Activated CD4-positive, alpha-beta T cell treated with anti-CD3 and anti-CD28 coated beads for 48 hours (primary cell): ENCODE measurements around the gene SLC27A2.

ENCODE experiments used
- DNase-seq: peaks from one replicate; pipeline ENCODE4 v3.0.0-alpha.2; 2020

SLC27A2 gene

DNA sequence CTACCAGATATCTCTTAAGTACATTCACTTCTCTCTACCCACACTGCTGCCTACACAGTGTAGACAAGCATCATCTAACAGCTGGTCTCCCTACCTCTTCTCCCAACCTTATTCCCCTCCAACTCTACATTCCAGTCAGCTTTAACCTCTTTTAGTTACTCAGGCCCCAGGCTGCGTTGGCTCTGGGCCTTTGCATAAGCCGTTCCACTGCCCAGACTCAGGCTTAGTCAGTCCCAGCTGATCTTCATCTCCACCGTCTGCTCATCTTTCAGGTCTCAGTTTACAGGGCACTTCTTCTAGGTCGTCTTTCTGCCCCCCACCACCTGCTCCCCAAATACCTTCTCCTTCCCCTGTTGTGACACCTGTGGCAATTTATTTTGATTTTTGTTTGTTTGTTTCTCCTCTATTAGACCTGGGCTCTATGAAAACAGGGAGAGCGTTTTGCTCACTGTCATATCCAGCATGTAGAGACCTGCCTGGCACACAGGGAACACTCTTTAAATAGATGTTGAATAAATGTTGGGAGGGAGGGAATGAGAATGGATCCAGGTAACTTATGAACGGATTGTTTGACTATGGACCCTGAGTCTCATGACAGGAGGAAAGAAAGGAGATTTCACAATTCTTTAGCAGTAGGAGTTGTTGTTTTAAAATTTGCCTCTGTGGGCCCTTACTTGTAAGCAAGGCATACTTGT, 11.1 kb downstream of the SLC27A2 start:
- no peak for DNase-seq

DNA sequence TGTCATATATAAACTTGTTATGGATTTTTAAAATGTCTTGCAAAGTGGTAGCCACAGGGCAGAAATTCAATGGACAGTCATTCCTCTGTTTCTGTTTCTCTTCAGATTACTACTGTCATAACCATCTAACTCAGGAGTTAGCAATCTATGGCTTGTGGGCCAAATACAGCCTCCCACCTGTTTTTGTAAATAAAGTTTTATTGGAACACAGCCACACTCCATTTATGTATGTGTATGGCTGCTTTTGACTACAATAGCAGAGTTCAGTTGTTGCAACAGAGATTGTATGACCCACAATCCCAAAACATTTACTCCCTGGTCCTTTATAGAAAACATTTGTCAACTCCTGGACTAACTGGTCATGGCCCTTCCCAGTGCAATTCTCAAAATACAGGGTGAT, 20.0 kb downstream of the SLC27A2 start:
- DNase-seq, result no peak

DNA sequence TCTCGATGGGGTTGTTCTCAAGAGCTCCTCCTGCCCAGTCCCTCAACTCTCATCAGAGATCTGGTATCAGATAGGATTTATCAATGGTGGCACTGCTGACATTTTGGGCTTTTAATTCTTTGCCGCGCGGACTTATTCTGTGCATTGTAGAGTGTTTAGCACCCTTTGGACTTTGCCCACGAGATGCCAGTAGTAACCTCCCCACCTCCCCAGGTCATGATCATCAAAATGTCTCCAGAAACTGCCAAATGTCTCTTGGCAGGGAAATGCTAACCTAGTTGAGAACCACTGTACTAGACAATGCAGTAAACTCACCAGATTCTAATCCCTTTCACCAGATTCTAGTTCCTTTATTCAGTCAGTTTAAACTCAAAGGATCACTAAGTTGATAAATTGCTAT, 24.0 kb downstream of the SLC27A2 start:
- no peak for DNase-seq

DNA sequence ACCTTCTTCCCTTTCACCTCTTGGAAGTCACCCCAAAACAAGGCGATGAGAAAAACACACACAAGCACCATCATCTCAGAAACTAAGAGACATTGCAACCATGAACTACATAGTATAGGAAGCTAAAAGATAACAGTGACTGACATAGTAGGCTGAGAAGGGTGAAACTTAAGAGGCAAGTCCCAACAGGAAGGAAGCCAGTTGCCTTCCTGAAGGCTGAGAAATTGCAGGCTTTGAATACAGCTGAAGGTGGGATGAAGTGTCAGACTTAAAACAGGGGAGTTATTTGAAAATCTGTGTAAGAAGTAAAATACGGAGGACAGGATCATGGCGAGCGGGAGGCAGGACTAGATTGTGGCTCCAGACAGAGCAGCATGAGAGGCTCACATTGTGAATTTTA, 27.8 kb downstream of the SLC27A2 start:
- DNase-seq, result no peak

DNA sequence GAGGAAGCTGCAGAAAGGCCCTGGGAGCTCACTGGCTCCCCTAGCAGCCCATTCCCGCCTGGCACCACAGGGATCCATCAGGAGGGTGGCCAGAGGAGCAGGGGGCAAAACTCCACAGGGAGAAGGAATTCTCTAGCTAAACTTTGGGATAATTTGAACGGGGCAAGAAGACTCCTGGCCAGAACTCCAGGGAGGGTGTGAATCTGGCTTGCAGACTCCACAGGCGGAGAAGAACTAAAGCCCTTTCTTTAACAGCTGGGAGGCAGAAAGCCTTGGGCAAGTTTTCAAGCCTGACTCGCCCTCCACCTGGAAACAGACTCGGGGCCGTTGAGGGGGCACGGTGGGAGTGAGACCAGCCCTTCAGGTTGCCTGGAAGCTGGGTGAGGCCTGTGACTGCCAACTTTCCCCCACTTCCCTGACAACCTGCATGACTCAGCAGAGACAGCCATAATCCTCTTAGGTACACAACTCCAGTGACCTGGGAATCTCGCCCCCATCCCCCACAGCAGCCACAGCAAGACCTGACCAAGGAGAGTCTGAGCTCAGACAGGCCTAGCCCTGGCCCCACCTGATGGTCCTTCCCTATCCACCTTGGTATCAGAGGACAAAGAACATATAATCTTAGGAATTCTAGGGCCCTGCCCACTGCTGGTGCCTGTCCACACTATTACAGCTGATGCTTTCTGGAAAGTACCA, 28.6 kb downstream of the SLC27A2 start:
- DNase-seq, result no peak

DNA sequence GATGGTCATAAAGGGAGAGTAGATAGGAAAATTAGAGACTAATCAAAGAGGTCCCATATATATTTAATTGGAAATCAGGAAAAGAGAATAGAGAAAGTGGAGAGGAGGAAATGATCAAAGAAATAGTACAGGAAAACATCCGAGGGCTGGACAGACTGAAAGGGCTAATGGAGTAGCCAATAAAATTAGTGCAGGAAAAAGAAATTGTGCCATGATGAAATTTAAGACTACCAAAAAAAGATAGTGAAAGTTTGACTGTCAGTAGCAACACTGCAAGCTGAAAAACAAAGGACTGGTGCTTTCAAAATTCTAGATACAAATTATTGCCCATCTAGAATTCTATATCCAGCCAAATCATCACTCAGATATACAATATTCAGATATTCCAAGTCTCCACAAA, 36.3 kb downstream of the SLC27A2 start:
- no peak for DNase-seq

DNA sequence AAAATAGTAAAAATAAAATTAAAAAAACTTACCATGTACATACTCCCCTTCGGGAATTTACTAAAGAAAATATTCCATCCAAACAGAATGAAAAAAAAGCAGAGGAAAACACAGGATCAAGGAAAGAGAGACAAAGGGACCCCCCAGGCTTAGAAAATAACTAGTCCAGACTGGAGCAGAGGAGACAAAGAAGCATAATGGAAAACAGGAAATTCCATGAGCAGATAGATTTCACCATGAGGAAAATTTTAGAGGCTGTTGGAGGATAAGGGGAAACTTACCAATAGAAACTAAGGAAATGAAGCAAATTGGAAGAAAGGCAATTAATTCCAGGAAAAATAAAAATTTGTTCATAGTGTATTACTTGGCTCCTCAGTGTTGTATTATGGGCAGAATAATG, 36.7 kb downstream of the SLC27A2 start:
- DNase-seq, result no peak

DNA sequence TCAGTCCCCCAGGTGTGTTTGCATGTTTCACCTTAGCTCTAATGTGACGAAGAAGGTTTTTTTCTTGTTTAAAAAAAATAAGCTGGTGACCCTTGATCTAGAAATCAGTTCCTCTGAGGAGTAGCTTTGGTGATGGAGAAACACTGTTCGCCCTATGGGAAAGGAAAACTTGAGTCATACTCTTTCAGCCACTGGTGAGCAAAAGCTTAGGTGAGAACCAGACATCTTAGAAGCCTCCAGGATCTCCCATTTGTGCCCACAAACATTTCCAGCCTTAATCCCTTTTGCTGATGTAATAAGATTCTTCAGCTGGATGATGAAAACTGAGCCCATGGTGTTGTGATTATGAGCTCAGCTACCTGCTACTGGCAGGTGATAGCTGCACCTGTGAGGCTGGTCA, 37.8 kb downstream of the SLC27A2 start:
- DNase-seq, result no peak

DNA sequence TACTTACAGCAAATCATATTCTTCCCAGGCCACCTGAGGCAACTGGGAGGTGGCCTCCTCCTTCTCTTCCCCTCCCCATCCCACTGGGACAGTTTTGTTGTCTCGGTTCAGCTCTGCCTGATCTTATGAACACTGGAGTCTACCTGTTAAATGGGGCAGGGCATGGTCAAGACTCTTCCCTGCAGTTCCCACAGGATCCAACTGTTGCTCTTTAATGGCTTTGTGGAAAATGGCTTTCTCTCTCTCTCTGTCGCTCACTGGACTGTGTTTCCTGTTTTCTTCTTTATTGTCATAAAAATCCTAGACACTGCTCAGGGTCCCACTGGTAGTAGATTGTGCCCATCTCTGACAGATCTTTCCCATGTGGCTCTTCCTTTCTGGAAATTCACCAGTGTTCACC, 40.2 kb downstream of the SLC27A2 start:
- no peak for DNase-seq

DNA sequence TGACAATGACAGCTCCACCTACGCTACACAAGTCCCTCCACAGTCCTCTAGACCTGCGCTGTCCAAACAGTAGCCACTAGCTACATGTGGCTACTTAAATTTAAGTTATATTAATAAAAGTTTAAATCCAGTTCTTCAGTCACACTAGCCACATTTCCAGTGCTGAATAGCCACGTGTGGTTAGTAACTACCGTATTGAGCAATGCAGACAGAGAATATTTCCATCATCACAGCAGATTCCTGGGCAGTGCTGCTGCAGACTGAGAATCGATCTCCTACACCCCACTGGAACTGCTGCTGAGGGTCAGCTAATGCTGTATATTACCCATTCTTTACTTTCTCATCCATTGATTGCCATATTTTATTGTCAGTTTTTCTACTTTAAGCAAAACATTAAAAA, 42.6 kb downstream of the SLC27A2 start:
- DNase-seq, result no peak

DNA sequence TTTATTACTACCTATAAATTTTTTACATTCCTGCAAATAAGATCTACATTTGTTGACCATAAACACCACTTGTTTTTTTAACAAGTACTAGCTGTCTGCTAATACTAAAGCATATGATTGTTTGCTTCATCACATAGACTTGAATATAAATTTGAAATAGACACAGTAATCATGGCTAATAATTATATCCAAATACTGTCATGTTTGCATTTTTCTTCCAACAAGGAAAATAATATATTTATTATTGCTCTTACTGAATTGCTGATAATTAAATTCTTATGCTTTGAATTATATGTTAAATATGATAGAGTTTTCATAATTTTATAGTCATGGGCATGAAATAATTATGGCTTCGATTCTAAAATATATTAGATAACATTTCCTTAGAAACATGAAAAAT, 43.1 kb downstream of the SLC27A2 start:
- DNase-seq, result no peak

DNA sequence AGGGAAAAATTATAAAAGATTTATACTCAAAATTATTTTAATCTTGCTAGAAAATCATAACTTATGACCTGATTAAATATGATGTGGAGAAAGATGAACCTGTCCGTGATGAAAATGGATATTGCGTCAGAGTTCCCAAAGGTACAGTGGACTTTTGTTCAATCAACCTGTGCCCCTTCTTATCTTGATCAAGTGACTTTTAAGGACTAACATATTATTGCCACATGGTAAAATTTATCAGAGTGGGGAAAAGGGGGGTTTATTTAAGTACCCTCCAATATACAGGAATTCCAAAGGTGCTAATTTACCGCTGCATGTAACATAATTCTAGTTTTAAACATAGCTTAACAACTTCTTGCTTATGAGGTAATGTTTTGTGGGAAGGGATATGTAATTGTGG, 43.9 kb downstream of the SLC27A2 start:
- no peak for DNase-seq

DNA sequence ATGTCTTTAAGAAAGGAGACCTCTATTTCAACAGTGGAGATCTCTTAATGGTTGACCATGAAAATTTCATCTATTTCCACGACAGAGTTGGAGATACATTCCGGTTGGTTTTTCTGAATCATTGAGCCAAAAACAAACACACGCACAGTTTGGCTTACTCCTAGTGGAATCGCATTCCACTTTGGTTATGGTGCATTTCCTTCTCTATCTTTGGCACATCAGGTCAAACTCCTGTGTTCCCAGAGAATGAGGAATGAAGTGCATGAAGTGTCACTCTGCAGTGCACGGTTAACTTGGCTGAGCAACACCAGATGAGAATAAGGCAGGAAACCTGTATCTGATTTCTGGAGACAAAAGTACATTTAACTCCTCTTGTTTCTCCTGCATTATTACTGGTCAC, 45.1 kb downstream of the SLC27A2 start:
- no peak for DNase-seq

DNA sequence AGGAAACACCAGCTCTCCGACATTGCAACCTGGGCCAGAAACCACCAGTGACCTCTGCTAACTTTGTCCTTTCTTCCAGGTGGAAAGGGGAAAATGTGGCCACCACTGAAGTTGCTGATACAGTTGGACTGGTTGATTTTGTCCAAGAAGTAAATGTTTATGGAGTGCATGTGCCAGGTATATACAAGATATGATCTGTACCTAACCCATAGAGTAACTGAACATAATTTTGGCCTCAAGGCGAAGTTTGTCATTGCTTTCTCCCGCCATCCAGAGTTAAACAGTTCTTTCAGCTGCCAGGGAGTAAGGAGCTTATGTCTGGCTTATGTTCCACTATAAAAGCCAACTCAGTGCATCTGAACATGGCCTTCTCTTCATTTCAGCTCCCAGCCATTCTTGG, 46.9 kb downstream of the SLC27A2 start:
- DNase-seq, result no peak

DNA sequence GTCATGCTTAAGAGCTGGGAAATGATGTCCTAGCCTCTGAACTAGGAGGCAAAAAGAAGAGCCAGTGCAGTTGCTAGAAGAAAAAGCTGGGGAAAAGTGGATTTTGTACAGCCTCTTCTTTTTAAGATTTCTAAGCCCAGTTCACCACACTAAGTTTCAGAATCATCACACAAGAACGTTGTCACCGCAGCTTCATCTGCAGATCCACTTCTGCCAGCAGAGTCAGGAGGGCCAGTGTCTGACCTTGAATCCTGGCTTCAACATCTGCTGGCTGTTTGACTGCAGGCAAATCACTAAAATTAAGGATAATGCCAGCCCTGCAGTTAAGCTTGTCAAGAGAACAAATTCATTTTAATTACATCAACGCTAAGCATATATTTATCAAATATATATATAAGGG, 47.3 kb downstream of the SLC27A2 start:
- DNase-seq, result no peak

DNA sequence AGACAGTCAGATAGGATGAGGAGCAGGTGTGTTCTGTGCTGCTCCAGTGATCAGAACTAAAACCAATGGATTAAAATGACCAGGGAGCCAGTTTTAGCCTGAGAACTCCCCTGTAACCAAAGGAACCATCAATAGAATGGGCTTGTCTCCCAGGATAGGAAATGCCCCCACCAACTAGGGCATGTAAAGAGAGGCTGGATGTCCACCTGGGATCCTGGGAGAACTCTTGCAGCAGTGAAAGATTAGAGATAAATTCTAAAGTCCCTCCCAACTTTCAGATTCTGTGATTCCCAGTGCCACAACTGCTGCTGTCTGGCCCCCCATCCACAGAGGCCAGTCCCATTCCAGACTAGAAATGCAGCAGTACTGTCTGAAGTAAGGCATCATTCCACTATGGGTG, 49.8 kb downstream of the SLC27A2 start:
- no peak for DNase-seq

DNA sequence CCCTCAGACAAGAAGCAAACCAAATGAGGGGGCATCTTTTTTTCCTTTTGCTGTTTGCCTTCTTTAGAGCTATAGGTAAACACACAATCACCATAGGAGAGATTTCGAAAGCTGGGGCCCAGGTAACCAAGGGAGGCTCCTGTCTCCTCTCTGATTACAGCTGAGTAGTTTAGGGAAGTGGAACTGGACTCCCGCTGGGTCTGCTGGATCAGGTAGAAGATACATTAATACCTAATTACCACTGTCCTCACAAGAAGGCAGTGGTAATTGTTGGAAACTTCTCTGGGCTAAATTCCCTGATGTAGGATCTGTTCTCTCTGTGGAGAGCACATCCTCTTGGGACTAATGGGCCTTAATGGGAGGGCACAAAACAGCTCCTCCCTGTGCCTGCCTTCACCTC, 50.8 kb downstream of the SLC27A2 start:
- no peak for DNase-seq

DNA sequence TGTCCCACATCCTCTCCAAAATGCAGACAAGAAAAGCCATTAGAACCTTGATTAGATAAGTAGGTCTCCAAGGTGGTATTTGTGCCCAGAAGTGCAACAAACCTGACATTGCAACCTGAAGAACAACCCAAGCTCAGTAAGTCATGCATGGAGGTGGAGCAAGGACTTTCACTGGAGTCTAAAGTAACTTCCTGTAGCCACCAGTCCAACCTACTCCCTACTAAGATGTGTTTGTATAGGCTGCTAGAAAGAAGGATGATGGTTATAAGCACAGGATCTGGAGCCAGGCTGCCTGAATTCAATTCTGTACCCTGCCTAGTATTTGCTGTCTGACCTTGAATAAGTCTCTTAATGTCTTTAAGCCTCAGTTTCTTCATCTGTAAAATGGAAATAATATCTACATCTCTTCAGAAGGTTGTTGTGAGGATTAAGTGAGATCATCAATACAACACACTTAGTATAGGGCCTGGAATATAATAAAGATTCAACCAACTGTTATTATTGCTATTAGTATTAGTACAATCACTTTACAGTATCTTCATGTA, 51.3 kb downstream of the SLC27A2 start:
- DNase-seq, result no peak

DNA sequence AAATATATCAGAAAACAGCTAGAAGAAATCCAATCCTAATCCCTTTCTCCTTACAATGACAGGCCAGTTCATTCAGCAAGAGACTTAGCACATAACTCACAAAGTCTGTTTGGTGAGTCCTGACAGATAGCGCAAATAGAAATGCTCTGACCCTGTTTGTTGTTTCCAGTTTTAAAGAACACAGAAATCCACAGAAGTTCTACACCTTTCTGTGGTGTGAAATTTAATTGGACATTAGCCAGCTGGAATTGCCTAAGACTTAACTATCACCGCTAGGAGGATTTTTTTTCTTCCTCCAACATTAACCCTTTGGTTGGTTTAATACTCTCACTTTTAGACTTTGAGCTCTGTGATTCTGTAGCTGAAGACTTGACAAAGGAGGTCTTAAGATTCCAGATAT, 52.8 kb downstream of the SLC27A2 start:
- no peak for DNase-seq

DNA sequence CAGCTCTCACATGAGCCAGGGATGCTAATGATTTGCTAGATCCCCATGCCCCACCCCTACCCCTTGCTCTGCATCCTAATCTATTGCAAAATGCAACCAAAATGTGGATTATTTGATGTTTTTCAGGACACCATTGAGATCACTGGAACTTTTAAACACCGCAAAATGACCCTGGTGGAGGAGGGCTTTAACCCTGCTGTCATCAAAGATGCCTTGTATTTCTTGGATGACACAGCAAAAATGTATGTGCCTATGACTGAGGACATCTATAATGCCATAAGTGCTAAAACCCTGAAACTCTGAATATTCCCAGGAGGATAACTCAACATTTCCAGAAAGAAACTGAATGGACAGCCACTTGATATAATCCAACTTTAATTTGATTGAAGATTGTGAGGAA, 53.8 kb downstream of the SLC27A2 start:
- no peak for DNase-seq

DNA sequence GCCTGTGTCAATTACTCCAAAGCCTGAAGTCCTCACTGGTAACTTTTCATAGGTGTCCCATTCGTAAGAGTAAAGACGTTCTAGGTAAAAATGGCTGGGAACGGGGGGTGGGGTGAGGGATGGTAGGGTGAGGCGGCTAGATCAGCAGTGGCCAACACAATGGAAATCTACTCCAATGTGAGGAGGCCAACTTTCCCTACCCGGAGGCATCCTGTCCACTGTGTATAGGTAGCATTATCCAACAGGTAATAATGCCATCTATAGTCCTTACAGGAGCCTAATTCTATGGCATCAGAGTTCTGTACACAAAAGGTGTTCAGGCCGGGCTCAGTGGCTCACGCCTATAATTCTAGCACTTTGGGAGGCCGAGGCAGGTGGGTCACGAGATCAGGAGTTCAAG, 54.4 kb downstream of the SLC27A2 start:
- DNase-seq, result no peak

DNA sequence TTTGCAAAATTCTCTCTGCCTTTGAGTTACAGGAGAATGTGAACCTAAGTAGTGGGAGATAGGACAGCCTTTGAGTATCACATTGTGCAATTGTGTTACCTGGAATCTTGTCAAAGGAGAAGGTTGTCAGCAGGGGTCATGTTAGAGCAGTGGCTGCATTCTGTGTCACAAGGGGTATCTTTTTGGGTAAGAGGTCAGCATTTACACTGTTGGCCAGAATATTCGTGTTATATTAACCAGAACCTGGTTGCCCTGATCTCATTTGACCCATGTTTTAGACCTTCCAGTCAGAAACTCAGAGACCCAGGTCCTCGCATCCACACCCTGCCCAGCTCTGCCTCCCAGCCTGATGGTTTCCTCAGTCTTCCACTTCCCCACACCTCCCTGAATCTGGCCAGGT, 56.3 kb downstream of the SLC27A2 start:
- no peak for DNase-seq

DNA sequence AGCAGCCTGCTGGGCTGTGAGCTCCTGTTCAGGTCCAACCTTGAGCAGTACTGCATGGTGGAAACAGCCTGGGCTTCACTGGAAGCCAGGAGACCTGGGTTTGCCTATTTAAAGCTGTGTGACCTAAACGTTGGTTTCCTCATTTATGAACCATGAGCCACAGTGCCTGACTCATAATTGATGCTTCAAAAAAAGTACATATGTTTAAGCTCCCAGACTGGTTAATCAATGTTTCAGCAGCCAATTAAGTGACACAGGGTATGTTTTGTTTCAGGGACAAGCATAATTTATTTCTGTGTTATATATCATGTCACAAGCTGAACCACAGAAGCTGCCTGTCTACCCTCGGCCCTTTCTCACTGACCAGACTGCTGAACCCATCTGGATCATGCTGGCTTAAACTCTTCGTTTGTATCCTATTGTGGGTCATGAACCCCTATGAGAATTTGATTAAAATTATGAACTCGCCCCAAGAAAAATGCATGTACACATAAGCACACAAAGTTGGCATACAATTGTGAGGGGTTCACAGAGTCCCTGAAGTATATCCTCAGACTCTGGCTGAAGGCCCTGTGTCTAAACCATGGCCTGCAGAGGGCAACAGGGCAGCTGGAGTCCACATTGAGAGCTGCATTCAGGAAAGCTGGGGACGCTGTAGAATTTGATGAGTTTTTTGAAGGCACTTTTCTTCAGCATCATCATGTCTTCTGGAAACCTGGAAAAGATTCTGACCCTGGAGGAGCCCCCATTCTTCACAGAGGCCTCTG, 59.9 kb downstream of the SLC27A2 start:
- peak; percentile 32 for DNase-seq

DNA sequence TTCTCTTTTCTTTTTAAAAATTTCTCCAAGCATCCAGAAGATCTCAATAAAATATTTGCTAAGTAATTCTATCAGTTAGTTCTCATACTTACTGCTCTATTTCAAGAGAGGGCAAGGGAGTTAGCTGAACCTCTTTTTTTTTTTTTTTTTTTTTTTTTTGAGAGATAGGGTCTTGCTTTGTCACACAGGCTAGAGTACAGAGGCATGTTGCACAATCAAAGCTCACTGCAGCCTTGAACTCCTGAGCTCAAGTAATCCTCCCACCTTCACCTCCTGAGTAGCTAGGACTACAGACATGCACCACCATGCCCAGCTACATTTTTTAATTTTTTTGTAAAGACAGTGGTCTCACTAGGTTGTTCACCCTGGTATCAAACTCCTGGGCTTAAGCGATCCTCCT, 62.2 kb downstream of the SLC27A2 start:
- no peak for DNase-seq
